ENCODE measurements around the gene YKT6. TPM values are rescaled to one million over a fixed set of nuclear protein-coding genes. Genes with fewer than 3 reads are reported as not detected.
A peak's percentile ranks its signal among the peaks of the same experiment; 100 is the strongest.
"Not testable (repeated sequence)": the region's sequence is repeated elsewhere in the genome, so short reads cannot be mapped to it uniquely, and the experiment has no call there.

YKT6 gene
- total RNA-seq, 1 experiment from 2014 or later: 107 TPM

DNA sequence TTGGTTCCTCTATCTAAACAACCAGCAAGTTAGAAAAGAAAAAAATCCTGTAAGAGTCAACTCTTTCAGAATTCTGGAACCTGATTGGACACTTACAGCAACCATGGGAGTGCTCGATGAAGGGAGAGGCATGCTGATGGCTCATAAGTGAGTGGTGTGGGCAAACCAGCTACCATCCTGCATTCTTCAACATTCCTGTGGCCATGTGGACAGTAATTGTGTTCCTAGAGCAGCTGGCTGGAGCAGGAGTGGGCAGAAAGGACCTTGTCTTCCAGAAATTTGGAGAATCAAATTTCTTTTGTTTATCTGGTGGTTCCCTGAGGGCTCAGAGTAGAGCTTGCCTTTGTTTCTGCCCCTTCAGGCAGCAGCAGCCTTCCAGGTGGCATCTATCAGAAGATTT, 37.2 kb upstream of the YKT6 start:
- peak; percentile 68 for DNase-seq (ENCODE audit: unreplicated experiment)
- H3K36me3 Mint-ChIP-seq (ENCODE audit: insufficient read depth, unreplicated experiment): no peaks in the 10 kb centered on the region
- H3K9me3 Mint-ChIP-seq (ENCODE audit: unreplicated experiment): no peaks in the 10 kb centered on the region
- no peak overlapping the region for H3K4me3 Mint-ChIP-seq (ENCODE audit: unreplicated experiment)
- H3K4me1 Mint-ChIP-seq (ENCODE audit: insufficient read depth, unreplicated experiment): peaks cover 19% of the 10 kb centered on the region
- BruUV-seq (replicated peaks): no TSS peak
- ChIA-PET CTCF (interaction anchor here (0.7 kb wide), 2 partner anchors 14 to 52 kb away, joined by 3 read pairs; no protein-coding TSS in a partner anchor), POLR2A (interaction anchor here (0.7 to 1.2 kb wide), 4 partner anchors 9 to 299 kb away, joined by 3 to 4 read pairs (median 3); no protein-coding TSS in a partner anchor)
- no peak for TF ChIP-seq CTCF (IDR thresholded peaks at IDR 0.05; ENCODE audit: unreplicated experiment)
- no peak overlapping the region for H3K27ac Mint-ChIP-seq (ENCODE audit: low read depth, unreplicated experiment)
- H3K27me3 Mint-ChIP-seq (ENCODE audit: insufficient read depth, unreplicated experiment): no peaks in the 10 kb centered on the region
- intact Hi-C loops (cut with micrococcal nuclease): no loop called here

DNA sequence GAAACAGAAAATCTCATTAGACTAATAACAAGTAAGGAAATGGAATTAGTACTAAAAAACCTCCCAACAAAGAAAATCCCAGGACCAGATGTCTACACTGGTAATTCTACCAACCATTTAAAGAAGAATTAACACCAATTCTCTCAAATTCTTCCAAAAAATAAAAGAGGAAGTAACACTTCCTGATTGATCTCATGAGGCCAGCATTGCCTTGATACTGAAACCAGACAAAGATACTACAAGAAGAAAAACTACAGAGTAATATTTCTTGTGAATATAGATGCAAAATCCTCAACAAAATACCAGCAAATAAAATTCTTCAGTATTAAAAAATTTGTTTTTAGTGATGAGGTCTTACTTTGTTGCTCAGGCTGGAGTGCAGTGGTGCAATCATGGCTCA, 32.9 kb upstream of the YKT6 start:
- Mint-ChIP-seq H3K27me3 (ENCODE audit: insufficient read depth, unreplicated experiment) (no peaks in the 10 kb centered on the region), H3K9me3 (ENCODE audit: unreplicated experiment) (no peaks in the 10 kb centered on the region), H3K36me3 (ENCODE audit: insufficient read depth, unreplicated experiment) (no peaks in the 10 kb centered on the region), H3K4me1 (ENCODE audit: insufficient read depth, unreplicated experiment) (peaks cover 10% of the 10 kb centered on the region), H3K27ac (ENCODE audit: low read depth, unreplicated experiment) (no peak overlapping the region), H3K4me3 (ENCODE audit: unreplicated experiment) (no peak overlapping the region)
- no peak for TF ChIP-seq CTCF (IDR thresholded peaks at IDR 0.05; ENCODE audit: unreplicated experiment)
- intact Hi-C loops (cut with micrococcal nuclease): no loop called here
- DNase-seq (ENCODE audit: unreplicated experiment): no peak
- ChIA-PET CTCF (no interaction called here), POLR2A (no interaction called here)
- no TSS peak for BruUV-seq (replicated peaks)

GRCh38 chr7:44171901-44172300, 28.9 kb upstream of the YKT6 start:
- POLR2A ChIA-PET: interaction anchor here (0.6 to 1.5 kb wide), 2 partner anchors 29 to 91 kb away, joined by 3 to 8 read pairs; partner anchors contain the start of gene YKT6
- H3K27me3 Mint-ChIP-seq (ENCODE audit: insufficient read depth, unreplicated experiment); BruUV-seq (replicated peaks): not testable (repeated sequence)

GRCh38 chr7:44172352-44172751, 28.4 kb upstream of the YKT6 start:
- no peak for DNase-seq (ENCODE audit: unreplicated experiment)
- Mint-ChIP-seq H3K4me1 (ENCODE audit: insufficient read depth, unreplicated experiment) (no peaks in the 10 kb centered on the region), H3K27ac (ENCODE audit: low read depth, unreplicated experiment) (no peak overlapping the region), H3K36me3 (ENCODE audit: insufficient read depth, unreplicated experiment) (no peaks in the 10 kb centered on the region), H3K9me3 (ENCODE audit: unreplicated experiment) (no peaks in the 10 kb centered on the region), H3K27me3 (ENCODE audit: insufficient read depth, unreplicated experiment) (no peaks in the 10 kb centered on the region), H3K4me3 (ENCODE audit: unreplicated experiment) (no peak overlapping the region)
- intact Hi-C loops (cut with micrococcal nuclease): no loop called here
- no TSS peak for BruUV-seq (replicated peaks)
- POLR2A ChIA-PET: interaction anchor here (1.5 kb wide), 1 partner anchor 28 kb away, joined by 8 read pairs; the partner anchor contains the start of gene YKT6
- CTCF ChIA-PET: interaction anchor here (1.1 to 1.5 kb wide), 2 partner anchors 10 to 153 kb away, joined by 3 to 4 read pairs; no protein-coding TSS in a partner anchor
- TF ChIP-seq CTCF (IDR thresholded peaks at IDR 0.05; ENCODE audit: unreplicated experiment): no peak

More at GRCh38 chr7:44171901-44172300, 28.9 kb upstream of the YKT6 start:
- H3K36me3 Mint-ChIP-seq (ENCODE audit: insufficient read depth, unreplicated experiment); DNase-seq (ENCODE audit: unreplicated experiment); H3K4me1 Mint-ChIP-seq (ENCODE audit: insufficient read depth, unreplicated experiment); H3K9me3 Mint-ChIP-seq (ENCODE audit: unreplicated experiment); intact Hi-C loops (cut with micrococcal nuclease); H3K27ac Mint-ChIP-seq (ENCODE audit: low read depth, unreplicated experiment); H3K4me3 Mint-ChIP-seq (ENCODE audit: unreplicated experiment): not testable (repeated sequence)
- CTCF ChIA-PET: interaction anchor here (0.7 to 1.5 kb wide), 3 partner anchors 10 to 152 kb away, joined by 3 to 4 read pairs (median 3); no protein-coding TSS in a partner anchor

Measured in MCF 10A (cell line).